Activated CD8-positive, alpha-beta memory T cell treated with anti-CD3 and anti-CD28 coated beads, Interleukin-2, amount 50 U/mL, for 48 hours (primary cell): Measurements from ENCODE around the gene AADACL3.
"Not testable (repeated sequence)": the region's sequence is repeated elsewhere in the genome, so short reads cannot be mapped to it uniquely, and the experiment has no call there.

Experiments
- DNase-seq: peaks from one replicate; pipeline ENCODE4 v3.0.0-alpha.2; 2020

The AADACL3 gene

GRCh38 chr1:12715896-12716437 lies at the start of gene AADACL3:
Gene AADACL3, plus strand, starts transcription at chr1:12716110. Its CDS starts 67 bp downstream, at chr1:12716177.
- DNase-seq = no peak

- no peak for DNase-seq
These were observed 49.7 kb upstream of the AADACL3 start for GRCh38 chr1:12666141-12666735.

- DNase-seq = no peak
These were observed 46.3 kb upstream of the AADACL3 start for GRCh38 chr1:12669529-12670068.

- no peak for DNase-seq
These were observed 41.6 kb upstream of the AADACL3 start for GRCh38 chr1:12674358-12674757.

- DNase-seq = not testable (repeated sequence)
These were observed 39.8 kb upstream of the AADACL3 start for GRCh38 chr1:12676122-12676521.

GRCh38 chr1:12677565-12677964 lies 38.3 kb upstream of the AADACL3 start:
- DNase-seq = no peak

- no peak for DNase-seq
These were observed 37.6 kb upstream of the AADACL3 start for GRCh38 chr1:12678350-12678749.

GRCh38 chr1:12678820-12679219 lies 37.1 kb upstream of the AADACL3 start:
- DNase-seq = no peak

- no peak for DNase-seq
These were observed 25.8 kb upstream of the AADACL3 start for GRCh38 chr1:12690156-12690555.

GRCh38 chr1:12692967-12693782 lies 22.7 kb upstream of the AADACL3 start:
- DNase-seq = no peak

- no peak for DNase-seq
These were observed 19.3 kb upstream of the AADACL3 start for GRCh38 chr1:12696658-12697057.

GRCh38 chr1:12697397-12697796 lies 18.5 kb upstream of the AADACL3 start:
- DNase-seq = no peak

- DNase-seq = no peak
These were observed 12.0 kb upstream of the AADACL3 start for GRCh38 chr1:12703821-12704451.

GRCh38 chr1:12706061-12706460 lies 9.8 kb upstream of the AADACL3 start:
- no peak for DNase-seq

GRCh38 chr1:12708396-12709090 lies 7.4 kb upstream of the AADACL3 start:
- no peak for DNase-seq

- no peak for DNase-seq
These were observed 6.8 kb upstream of the AADACL3 start for GRCh38 chr1:12709091-12709491.

GRCh38 chr1:12709696-12710095 lies 6.2 kb upstream of the AADACL3 start:
- DNase-seq = no peak

GRCh38 chr1:12711536-12711935 lies 4.4 kb upstream of the AADACL3 start:
- DNase-seq = no peak

- no peak for DNase-seq
These were observed 3.8 kb upstream of the AADACL3 start for GRCh38 chr1:12712076-12712475.

- DNase-seq = no peak
These were observed 3.0 kb upstream of the AADACL3 start for GRCh38 chr1:12712929-12713328.

- DNase-seq = not testable (repeated sequence)
These were observed 2.3 kb upstream of the AADACL3 start for GRCh38 chr1:12713651-12714050.

- no peak for DNase-seq
These were observed 1.0 kb upstream of the AADACL3 start for GRCh38 chr1:12714710-12715475.
